NCI-H128 (cell line): Measurements from ENCODE around the gene HEATR1.
A peak's percentile ranks its signal among the peaks of the same experiment; 100 is the strongest.

Experiments used
- DNase-seq: peaks from one replicate; lab custom pipeline; 2025; ENCODE audit not compliant: unreplicated experiment; lab: John Stamatoyannopoulos, UW

Gene HEATR1

DNA sequence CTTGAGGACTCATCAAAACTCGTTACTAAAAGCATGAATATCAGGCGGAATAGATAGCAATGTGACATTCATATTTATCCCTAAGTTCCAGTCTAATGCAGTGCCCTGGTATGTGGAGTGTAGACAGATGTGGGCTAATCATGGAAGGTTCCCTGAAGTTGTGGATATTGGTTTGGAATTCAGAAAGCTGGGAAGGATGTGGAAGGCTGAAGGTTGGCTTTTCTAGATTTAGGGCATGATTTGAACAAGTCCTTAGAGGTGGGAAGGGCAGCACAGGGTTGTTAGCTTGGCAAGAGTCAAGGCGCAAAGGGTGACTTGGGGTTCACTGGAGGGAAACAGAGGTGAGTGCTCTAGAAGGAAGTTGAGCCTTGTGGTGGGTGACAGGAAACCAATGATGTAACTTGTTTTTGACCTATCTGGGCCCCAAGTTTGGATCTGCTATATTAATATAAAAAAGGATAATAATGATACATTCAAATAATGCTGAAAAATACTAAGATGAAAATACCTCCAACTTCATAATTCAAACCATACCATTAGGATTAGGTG, 58.6 kb downstream of the HEATR1 start:
- DNase-seq, result no peak

DNA sequence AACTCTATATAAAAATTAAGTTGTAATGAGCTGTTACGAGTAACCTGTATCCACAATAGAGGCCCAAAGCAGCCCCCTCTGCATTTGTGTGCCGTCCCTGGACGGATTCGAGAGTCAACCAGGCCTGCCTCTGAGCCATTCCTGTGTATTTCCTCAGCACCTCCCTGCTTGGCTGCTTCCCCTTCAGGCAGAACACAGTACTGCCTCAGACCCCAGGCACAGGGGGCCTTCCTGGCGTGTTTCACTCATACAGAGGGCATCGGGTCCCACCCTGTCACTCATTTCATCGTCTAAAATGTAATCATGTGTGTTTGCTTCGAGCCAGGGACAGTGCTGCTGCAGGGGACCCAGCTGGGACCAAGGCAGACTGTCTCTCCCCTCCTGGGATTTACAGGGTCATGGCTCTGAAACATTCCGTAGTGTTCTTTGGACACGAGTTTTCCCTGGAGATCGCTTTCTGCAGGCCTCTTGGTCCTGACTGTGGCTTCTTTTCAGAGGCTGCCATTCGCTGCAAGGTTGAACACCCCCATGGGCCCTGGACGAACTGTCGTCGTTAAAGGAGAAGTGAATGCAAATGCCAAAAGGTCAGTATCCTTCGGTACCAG, 61.1 kb downstream of the HEATR1 start:
- no peak for DNase-seq

DNA sequence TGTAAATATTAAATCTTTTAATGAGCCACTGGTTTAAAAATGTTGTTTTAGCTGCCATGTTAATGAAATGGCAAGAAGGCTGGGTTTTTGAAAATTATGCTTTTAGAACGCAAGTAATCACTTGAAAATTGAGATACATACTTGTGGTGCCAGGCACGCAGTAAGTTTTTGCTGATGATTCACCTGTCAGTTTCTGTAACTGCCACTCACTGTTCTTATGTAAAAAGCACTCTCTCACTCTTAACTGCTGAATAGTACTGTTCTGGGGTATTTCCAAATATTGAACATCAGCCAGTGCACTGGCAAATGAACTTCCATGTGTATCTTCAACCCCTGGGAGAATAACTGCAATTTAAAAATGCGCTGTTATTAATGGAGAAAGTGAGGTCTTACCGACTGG, 62.6 kb downstream of the HEATR1 start:
- no peak for DNase-seq

DNA sequence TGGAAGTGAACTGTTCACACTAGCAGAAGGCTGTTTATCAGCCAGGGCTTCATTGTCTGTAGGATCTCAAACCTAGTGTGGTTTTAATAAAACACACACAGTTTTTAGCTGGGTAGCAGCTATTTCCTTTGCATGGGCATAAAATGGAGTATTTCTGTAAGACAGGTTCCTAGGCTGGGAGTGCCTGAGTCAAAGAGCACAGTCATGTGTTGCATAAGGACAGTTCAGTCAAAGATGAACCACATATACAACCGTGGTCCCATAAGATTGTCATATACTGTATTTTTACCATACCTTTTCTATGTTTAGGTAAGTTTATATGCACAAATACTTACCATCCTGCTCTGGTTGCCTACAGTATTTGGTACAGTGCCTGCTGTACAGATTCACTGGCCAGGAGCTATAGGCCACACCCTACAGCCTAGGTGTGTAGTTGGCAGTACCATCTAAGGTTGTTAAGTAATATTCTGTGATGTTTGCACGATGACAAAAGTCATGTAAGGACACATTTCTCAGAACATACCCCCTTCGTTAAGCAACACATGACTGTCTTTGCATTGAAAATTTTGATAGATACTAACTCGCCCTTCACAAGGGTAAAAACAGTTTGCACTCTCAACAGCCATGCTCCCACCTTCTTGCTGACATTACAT, 63.4 kb downstream of the HEATR1 start:
- no peak for DNase-seq

DNA sequence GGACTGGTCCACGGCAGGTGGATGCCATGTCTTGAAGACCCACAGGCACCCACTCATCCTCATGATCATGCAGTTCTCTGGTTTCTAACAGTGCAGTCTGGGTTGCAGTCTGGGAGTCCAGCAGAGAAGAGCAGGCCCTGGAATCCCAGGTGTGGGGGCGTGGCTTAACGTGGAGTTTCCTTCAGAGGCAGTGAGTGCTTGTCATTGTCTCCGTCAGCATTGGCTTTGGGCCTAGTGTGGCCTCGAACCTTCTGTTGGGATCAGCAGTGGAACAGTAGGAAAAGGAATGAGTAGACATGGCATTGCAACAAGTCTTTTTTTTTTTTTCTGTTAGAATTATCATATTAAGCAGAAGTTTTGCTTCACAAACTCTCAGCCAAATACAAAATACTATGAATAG, 67.8 kb downstream of the HEATR1 start:
- DNase-seq, result no peak

DNA sequence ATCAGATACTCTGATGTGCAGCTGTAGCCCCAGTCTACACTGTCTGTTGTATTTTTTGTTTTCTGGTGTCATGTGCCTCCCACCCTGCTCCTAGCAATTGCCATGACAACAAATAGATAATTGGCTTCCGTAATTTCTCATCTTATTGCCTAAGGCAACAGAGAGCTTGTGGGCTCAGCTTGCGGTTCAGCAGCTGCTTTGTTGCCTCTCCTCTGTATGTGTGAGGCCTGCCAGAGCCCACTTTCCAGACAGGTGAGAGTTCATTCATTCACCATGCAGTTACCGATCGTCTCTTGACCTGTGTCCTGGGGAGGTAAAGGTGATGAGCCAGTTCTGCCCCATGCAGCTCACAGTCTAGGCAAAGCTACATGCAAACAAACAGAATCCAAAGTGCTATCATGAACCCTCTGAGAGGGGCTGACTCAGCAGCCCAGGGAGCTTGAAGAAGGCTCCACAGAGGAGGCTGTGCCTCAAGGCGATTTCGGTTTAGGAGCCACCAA, 68.6 kb downstream of the HEATR1 start:
- no peak for DNase-seq

DNA sequence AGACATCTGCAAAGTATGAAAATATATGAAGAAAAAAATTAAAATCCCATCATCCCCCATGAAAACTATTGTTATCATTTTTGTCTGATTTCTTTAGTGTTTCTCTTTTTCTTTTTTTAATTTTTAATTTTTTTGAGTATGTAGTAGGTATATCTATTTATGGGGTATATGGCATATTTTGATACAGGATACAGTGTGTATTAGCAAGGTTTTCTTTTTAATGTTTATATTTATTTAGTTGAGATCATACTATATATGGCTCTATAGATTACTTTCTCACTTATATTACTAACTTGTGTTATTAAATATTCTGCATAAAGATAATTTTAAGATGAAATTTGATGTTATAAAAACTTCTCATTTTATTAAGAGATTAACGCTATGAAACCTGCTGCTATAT, 69.1 kb downstream of the HEATR1 start:
- DNase-seq, result no peak

DNA sequence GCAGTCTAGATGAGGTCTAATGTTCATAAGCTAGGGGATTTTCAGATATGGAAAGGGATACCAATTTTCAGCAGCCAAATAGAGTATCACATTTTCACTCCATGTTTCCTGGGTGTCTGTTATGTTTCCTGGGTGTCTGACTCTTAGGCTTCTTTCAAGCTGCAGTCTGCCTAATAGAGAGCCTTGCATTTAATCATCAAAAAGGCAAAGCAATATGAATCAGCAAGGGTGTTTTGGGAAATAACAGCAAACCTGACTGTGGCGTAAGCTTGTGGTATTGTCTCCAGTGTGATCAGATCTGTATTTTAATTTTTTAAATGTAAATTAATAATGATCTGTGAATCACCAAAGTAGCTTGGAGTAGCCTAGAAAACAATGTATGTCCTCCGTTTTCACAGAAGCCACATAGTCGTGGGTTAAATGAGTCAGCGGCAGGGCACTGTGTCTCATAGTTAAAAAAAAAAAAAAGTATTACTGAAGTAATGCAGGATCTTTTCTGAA, 70.1 kb downstream of the HEATR1 start:
- DNase-seq, result no peak

DNA sequence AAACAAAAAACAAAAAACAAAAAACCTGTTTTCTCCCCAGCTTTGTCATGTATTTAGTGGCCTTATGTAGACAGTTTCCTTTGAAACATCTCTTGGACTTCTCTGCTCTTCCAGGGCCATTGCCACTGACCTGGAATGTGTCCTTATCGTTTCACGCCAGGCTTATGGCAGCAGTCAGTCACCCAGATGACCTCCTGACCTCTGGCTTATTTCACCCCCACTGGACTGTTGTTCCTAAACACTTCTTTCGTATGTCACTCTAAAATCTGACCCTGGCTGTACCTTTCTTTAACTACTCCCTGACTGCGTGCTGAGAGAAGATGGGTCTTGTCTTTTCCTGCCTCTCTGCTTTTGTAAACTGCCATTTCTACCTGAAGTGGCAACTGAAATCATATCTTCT, 71.5 kb downstream of the HEATR1 start:
- DNase-seq, result no peak

DNA sequence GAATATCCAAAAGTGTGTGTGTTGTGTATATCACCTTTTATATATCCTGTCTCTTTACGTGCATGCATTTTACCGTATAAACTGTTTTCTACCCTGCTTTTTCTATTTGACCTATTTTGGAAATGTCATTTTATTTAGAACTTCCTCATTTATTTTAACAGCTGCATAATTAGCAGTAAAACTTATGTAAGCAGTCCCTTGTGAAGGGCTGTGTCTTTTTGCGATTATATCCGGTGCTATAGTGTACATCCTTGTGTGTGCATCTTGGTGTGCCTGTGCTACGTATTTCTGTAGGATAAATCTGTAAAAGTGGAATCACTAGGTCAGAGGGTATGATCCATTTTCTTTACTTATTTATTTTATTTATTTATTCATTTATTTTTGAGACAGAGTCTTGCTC, 73.4 kb downstream of the HEATR1 start:
- DNase-seq, result no peak

DNA sequence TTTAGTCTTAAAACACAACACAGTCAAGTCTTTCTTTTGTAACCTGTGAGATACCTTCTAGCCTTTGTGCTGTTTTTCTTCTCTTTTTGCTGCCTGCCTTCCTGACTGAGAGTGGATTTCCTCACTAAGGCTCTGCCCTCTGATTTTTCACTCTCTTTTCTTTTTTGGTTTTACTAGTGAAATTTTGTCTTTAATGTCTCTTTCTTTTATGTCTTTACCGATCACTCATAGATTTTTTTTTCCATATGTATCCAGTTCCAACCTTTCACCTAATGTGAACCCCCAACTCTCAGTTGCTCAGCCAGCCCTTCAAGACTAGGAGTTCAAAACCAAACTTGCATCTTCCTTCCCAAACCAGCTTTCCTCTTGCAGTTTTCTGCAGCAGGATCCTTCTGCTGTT, 74.0 kb downstream of the HEATR1 start:
- no peak for DNase-seq

DNA sequence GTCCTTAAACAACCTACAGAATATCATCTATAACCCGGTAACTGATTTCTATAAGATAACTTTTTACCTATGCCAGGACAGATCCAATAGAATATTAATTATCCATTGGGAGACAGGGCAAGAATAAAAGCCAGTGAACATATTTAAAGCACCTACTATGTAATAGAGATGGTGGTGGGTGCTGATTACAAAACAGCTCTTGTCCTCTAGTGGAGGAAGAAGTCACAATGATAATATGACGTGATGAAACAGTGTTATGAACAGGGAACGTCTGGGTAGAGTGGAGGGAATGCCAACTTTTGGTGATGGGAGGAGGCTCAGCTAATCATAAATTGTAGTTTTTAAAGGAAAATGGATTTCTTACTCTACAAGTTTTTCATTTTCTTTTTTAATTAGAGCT, 78.2 kb downstream of the HEATR1 start:
- no peak for DNase-seq

DNA sequence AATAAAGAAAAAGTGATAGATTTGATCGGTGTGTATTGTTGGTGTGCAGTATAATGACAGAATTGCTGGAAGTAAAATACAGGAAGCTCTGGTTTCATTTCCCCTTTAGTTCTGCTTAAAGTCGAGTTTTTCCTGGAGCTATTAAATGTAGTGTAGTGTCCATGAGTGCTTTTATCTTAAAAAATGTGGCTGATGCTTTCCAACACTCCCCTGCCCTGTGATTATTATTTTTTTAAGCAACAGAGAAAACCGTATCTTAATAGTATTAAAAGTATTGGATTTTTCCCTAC, 79.5 kb downstream of the HEATR1 start:
- no peak for DNase-seq

DNA sequence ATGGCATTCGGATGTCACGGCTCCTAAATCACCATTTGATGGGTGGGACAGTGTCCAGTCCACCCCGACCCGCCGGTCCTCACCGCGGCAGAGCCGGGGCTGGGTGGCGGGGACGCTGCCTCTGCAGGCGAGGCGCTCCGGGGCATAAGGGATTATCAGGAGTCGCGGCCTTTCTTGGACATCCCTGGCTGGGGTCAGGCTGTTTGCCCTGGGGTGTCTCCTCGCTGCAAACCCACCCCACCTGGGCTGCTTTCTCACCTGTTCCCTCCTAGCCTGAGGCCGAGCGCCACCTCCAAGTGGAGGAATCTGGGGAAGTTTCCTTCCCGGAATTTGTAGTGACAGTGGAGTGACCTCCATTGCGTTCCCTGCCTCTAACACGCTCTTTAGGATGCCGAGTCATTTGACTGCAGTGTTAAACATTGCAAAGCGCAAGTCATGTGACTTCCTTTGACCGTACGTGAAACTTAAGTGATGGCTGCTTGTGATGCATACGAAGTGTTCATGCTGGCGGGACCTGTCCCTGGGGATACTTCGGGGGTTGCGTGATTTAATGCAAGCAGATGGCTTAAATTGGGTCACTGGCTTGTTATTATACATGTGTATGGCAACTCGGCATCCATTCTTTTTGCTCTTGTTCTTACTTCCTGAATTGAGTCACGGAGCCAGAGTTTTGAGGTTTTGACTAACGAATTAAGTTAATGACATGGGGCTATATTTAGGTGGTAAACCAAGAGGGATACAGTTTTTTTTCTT, 80.0 kb downstream of the HEATR1 start:
- DNase-seq, result peak; percentile 76

DNA sequence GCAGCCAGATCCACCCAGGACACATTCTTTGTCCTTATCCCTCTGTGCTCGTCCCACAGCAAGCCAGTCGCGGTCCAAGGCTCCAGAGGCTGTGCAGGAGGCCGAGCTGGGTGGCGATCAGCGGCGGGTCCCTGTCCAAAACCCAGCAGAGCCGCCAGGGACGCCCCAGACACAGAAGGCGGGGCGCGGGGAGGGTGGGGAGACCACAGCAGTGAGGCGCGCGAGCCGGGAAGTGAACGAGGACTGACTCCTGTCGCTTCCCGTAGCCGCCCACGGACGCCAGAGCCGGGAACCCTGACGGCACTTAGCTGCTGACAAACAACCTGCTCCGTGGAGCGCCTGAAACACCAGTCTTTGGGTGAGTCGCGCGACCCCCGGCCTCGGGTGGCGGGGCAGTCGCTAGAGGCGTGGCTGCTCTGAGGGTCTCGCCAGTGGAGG, 80.6 kb downstream of the HEATR1 start, which contains the start of gene LGALS8:
TSS of gene LGALS8 (plus strand) at position 279 of the 438 bp plus-strand sequence. CDS start 2,089 bp downstream, outside the sequence.
- DNase-seq, result peak; percentile 22

DNA sequence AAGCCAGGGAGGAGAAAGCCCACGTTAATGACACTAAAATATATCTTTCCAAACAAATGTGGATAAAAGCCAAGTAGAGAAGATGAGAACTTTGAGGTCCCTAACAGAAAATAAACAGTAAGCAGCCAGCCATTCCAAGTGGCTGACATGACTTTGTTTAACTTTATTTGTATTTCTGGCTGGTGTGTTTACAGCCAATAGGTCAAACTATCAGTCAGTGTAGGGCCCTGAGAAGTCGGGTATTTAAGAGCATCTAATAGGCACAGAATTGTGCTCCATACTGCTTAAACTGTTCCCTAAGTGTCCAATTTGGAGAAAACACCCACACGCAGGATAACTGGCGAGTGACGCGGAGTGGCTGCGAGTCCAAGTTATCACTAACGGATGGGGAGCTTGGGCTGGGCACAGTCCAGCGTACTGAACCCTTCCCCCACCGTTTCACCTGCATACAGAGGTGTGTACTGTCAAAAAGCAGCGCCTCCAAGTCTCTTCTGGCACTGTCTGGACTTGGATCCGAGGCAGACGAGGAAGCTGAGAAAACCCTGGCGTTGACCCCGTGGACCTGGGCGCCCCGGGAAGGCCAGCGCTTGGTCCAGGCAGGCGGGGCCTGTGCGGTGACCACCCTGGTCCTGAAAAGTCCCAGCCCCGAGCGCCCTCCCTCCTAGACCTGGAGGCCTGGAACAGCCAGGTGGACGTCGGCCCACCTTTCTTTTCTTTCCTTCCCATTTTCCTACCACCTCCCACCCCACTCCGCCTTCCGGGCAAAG, 81.2 kb downstream of the HEATR1 start:
- no peak for DNase-seq

DNA sequence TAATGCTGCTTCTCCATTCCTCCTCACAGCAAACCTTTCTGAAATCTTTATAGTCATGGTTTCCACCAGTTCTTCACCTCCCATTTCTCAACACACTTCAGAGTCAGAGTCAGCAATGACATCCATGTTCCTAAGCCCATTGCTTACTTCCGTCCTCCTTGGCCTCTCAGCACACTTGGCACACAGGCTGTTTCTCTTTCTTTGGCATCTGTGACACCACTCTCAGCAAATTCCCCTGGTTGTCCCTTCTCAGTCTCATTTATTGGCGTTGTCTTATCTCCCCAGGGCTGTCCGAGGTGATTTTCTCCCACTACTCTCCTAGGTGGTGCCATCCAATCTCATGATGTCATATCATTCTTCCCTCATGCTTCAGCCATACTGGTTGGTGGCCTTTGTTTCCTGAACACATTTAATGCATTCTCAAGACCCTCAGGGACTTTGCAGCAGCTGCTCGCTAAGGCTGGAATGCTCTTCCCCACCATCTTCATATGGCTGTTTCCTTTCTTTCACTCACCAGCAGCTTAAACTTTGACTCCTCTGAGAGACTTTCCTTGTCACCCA, 83.8 kb downstream of the HEATR1 start:
- no peak for DNase-seq

DNA sequence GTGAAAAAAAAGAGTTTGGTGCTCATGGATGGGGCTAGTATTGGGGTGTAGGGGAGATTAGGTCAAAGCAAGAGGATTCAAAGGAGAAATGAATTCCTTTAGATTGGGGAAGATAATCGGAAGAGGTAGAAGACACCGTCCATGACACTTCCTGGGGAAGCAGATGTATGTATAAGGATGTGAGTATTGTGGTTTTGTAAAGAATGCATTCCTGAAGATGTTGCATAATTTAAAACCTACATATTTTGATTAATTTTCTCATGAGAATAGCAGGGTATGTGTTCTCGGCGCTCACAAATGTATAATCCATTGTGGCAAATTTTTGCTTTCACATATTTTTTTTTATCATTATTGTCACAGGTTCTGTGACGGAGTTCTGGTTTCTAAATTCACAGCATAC, 86.0 kb downstream of the HEATR1 start:
- no peak for DNase-seq

DNA sequence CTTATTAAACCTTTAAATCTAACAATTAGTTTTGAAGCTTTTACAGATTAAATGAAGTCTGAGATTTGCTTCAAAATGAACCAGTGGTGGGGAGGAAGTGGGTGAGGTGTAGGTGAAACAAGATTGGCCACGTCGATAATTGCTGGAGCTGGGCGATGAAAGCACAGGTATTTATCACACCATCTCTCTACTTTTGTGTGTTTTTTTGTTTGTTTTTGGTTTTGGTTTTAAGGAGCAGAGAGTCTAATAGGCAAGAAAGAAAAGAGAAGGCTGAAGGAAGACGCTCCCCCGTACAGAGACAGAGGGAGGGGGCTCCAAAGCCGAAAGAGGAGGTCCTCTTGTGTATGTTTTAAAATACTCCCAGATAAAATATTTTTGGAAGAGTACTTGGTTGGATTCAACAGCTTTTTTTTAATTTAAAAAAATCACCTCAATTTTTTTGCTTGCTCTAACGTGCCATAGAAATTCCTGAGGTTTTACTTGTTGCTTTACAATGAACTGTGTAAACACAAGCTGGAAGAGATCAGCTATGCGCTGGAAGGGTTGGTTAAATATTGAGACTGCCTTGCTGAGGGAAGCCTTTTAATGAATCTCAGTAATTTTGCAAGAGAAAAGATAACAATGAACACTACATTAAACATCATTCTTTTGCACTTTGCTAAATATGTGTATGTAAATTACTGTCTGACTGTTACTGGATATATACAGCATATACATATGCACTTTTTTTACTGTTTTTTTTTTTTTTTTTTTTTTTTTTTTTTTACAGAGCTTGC, 87.2 kb downstream of the HEATR1 start:
- no peak for DNase-seq

DNA sequence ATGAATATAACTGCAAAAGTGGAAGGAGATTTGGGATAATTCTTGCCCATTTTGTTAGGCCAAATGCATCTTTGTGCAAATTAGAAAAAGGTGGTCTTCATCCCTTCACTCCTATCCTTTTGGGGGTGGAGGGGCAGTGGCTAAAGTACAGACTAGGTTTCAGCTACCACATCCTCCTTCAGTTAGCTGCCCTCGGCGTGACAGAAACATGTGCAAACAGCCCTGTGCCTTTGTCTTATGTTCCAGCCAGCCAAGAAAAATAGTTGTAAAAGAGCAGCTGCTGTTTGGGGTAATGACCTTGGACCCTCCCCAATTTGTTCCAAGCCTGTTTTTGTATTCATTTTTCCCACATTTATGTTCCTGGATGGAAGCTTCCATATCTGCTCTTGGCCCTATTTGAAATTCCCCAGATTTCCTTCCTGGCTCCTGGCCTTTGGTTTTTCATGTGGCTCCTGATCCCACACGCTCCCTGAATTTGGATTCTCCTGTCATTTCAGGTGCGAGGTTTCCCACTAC, 88.8 kb downstream of the HEATR1 start:
- no peak for DNase-seq
